Measurements from ENCODE around the gene SPPL3. TPM values are rescaled to one million over a fixed set of nuclear protein-coding genes. Genes with fewer than 3 reads are reported as not detected.

Gene SPPL3
- total and polyA plus RNA-seq, 4 donors: 7.4 to 12.6 (median 8.7) TPM

DNA sequence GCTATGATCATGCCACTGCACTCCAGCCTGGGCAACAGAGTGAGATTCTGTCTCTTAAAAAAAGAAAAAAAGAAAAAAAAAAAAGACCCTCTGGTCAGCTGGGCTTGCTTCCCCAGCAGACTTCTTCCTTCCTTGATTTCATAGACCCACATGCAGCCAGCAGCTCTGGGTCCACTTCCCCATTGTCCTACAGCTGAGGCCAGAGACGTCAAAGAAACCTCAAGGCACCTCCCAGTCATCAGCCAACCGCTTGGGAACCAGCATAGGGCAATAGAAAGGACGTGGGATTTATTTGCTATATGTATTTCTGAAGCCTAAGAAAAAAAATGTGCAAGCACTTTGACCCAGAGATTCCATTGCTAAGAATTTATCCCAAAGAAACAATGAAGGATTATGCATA, 35.4 kb upstream of the SPPL3 start (continued):
- TF ChIP-seq, protein P1, sequence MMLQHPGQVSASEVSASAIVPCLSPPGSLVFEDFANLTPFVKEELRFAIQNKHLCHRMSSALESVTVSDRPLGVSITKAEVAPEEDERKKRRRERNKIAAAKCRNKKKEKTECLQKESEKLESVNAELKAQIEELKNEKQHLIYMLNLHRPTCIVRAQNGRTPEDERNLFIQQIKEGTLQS (IDR thresholded peaks at IDR 0.05): no peak

DNA sequence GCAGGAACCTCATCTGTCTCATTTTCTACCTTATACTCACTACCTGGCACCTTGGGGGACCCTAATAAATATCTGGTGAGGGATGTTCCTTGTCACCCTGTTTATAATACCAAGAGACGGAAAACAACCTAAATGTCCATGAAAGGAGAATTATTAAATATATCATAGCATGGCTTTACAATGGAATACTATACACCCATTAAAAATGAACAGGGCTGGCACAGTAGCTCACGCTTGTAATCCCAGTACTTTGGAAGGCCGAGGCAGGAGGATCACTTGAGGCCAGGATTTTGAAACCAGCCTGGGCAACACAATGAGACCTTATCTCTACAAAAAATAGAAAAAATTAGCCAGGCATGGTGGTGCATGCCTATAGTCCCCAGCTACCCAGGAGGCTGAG, 34.3 kb upstream of the SPPL3 start:
- DNase-seq (ENCODE audit: low spot score): no peak
- TF ChIP-seq, protein P2, sequence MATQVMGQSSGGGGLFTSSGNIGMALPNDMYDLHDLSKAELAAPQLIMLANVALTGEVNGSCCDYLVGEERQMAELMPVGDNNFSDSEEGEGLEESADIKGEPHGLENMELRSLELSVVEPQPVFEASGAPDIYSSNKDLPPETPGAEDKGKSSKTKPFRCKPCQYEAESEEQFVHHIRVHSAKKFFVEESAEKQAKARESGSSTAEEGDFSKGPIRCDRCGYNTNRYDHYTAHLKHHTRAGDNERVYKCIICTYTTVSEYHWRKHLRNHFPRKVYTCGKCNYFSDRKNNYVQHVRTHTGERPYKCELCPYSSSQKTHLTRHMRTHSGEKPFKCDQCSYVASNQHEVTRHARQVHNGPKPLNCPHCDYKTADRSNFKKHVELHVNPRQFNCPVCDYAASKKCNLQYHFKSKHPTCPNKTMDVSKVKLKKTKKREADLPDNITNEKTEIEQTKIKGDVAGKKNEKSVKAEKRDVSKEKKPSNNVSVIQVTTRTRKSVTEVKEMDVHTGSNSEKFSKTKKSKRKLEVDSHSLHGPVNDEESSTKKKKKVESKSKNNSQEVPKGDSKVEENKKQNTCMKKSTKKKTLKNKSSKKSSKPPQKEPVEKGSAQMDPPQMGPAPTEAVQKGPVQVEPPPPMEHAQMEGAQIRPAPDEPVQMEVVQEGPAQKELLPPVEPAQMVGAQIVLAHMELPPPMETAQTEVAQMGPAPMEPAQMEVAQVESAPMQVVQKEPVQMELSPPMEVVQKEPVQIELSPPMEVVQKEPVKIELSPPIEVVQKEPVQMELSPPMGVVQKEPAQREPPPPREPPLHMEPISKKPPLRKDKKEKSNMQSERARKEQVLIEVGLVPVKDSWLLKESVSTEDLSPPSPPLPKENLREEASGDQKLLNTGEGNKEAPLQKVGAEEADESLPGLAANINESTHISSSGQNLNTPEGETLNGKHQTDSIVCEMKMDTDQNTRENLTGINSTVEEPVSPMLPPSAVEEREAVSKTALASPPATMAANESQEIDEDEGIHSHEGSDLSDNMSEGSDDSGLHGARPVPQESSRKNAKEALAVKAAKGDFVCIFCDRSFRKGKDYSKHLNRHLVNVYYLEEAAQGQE (IDR thresholded peaks at IDR 0.05): no peak
- TF ChIP-seq RAD21 (IDR thresholded peaks at IDR 0.05) (no peak), HNF4A (conservative IDR thresholded peaks at IDR 0.05) (no peak)
- TF ChIP-seq, protein P3, sequence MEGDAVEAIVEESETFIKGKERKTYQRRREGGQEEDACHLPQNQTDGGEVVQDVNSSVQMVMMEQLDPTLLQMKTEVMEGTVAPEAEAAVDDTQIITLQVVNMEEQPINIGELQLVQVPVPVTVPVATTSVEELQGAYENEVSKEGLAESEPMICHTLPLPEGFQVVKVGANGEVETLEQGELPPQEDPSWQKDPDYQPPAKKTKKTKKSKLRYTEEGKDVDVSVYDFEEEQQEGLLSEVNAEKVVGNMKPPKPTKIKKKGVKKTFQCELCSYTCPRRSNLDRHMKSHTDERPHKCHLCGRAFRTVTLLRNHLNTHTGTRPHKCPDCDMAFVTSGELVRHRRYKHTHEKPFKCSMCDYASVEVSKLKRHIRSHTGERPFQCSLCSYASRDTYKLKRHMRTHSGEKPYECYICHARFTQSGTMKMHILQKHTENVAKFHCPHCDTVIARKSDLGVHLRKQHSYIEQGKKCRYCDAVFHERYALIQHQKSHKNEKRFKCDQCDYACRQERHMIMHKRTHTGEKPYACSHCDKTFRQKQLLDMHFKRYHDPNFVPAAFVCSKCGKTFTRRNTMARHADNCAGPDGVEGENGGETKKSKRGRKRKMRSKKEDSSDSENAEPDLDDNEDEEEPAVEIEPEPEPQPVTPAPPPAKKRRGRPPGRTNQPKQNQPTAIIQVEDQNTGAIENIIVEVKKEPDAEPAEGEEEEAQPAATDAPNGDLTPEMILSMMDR (IDR thresholded peaks at IDR 0.05; ENCODE audit: low read depth, low read length, missing input control): no peak
- TF ChIP-seq, protein P4, sequence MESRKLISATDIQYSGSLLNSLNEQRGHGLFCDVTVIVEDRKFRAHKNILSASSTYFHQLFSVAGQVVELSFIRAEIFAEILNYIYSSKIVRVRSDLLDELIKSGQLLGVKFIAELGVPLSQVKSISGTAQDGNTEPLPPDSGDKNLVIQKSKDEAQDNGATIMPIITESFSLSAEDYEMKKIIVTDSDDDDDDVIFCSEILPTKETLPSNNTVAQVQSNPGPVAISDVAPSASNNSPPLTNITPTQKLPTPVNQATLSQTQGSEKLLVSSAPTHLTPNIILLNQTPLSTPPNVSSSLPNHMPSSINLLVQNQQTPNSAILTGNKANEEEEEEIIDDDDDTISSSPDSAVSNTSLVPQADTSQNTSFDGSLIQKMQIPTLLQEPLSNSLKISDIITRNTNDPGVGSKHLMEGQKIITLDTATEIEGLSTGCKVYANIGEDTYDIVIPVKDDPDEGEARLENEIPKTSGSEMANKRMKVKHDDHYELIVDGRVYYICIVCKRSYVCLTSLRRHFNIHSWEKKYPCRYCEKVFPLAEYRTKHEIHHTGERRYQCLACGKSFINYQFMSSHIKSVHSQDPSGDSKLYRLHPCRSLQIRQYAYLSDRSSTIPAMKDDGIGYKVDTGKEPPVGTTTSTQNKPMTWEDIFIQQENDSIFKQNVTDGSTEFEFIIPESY (IDR thresholded peaks at IDR 0.05): no peak
- H3K36me3 ChIP-seq (ENCODE audit: control insufficient read depth in 4 of 4, insufficient read depth in 3 of 4, low read depth in 1 of 4, low read length in 3 of 4): no peaks in the 10 kb centered on the region
- H3K9ac ChIP-seq (ENCODE audit: low read depth in 1 of 2, low read length in 2 of 2): no peak overlapping the region
- H3K4me3 ChIP-seq (ENCODE audit: low read depth in 1 of 3, low read length in 3 of 3): no peak overlapping the region
- no peaks in the 10 kb centered on the region for H3K4me1 ChIP-seq (ENCODE audit: control insufficient read depth in 4 of 4, insufficient read depth in 4 of 4, low read length in 3 of 4)
- no peaks in the 10 kb centered on the region for H3K9me3 ChIP-seq (ENCODE audit: control insufficient read depth in 4 of 4, low read length in 3 of 4)
- H3K27ac ChIP-seq (ENCODE audit: low read depth in 1 of 2, low read length in 2 of 2): no peak overlapping the region
- WGBS: 94% methylated on average over 3 of the region's 3 CpGs
- H3K27me3 ChIP-seq (ENCODE audit: control insufficient read depth in 4 of 4, insufficient read depth in 4 of 4, low read length in 3 of 4): no peaks in the 10 kb centered on the region

DNA sequence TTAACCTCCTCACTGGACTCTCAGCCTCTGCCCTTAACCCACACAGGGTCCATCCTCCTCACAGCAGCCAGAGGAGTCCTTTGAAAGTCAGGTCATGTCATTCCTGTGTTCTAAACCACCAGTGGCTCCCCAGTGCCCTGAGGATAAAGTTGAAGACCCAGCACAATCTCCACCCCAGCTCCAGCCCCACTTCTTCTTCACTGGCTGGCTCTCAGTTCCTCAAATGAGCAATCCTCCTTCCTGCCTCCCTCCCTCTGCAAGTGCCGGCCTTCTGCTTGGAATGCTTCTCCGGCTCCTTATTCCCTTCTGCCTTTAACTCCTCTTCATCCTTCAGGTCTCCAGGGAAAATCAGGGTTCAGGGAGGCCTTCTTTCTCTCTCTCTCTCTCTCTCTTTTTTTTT, 32.0 kb upstream of the SPPL3 start:
- Histone ChIP-seq H3K4me3 (ENCODE audit: low read depth in 1 of 3, low read length in 3 of 3) (no peak overlapping the region), H3K4me1 (ENCODE audit: control insufficient read depth in 4 of 4, insufficient read depth in 4 of 4, low read length in 3 of 4) (no peaks in the 10 kb centered on the region), H3K9ac (ENCODE audit: low read depth in 1 of 2, low read length in 2 of 2) (no peak overlapping the region), H3K36me3 (ENCODE audit: control insufficient read depth in 4 of 4, insufficient read depth in 3 of 4, low read depth in 1 of 4, low read length in 3 of 4) (no peaks in the 10 kb centered on the region), H3K27ac (ENCODE audit: low read depth in 1 of 2, low read length in 2 of 2) (no peak overlapping the region), H3K27me3 (ENCODE audit: control insufficient read depth in 4 of 4, insufficient read depth in 4 of 4, low read length in 3 of 4) (no peaks in the 10 kb centered on the region), H3K9me3 (ENCODE audit: control insufficient read depth in 4 of 4, low read length in 3 of 4) (no peaks in the 10 kb centered on the region)
- no peak for DNase-seq (ENCODE audit: low spot score)
- WGBS: 81% methylated on average over 2 of the region's 2 CpGs
- no peak for TF ChIP-seq JUND (IDR thresholded peaks at IDR 0.05)
- TF ChIP-seq, protein P3 (IDR thresholded peaks at IDR 0.05; ENCODE audit: low read depth, low read length, missing input control): no peak
- no peak for TF ChIP-seq RAD21 (IDR thresholded peaks at IDR 0.05)
- no peak for TF ChIP-seq FOXA2 (IDR thresholded peaks at IDR 0.05)
- TF ChIP-seq EGR1 (IDR thresholded peaks at IDR 0.05; ENCODE audit: low read depth in 2 of 2): no peak
- no peak for TF ChIP-seq HNF4G (IDR thresholded peaks at IDR 0.05)
- no peak for TF ChIP-seq YY1 (IDR thresholded peaks at IDR 0.05)
- TF ChIP-seq TAF1 (conservative IDR thresholded peaks at IDR 0.05): no peak
- TF ChIP-seq, protein P5, sequence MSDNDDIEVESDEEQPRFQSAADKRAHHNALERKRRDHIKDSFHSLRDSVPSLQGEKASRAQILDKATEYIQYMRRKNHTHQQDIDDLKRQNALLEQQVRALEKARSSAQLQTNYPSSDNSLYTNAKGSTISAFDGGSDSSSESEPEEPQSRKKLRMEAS (IDR thresholded peaks at IDR 0.05): no peak
- TF ChIP-seq, protein P4 (IDR thresholded peaks at IDR 0.05): no peak
- no peak for TF ChIP-seq NR2F2 (IDR thresholded peaks at IDR 0.05)

Data from liver (tissue), 9 donors.